GM21447 (cell line): Measurements from ENCODE around the gene ABAT.
"Not testable (repeated sequence)": the region's sequence is repeated elsewhere in the genome, so short reads cannot be mapped to it uniquely, and the experiment has no call there.

ENCODE experiments used
- ATAC-seq: cut with Tn5 transposase; IDR thresholded peaks from one replicate; pipeline ENCODE4 v1.9.1; 2021; ENCODE audit not compliant: unreplicated experiment

Gene ABAT

DNA sequence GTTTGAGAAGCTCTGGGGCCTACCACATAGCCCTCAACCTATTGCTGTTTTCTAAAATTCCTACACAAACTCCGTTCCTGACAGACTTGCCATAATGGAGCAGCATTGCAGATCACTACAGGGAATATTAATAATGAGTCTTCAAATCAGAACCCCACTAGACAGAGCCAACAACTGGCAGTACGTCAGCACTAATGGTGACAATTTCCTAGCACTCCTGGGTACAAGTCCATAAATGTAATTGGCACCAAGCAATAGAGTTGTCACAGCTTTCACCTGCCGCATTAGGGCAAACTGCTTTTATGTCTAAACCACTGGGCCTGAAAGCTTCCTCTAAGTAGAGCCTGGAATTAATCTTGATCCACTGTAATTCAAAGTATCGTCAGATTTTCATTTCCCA, 25.5 kb upstream of the ABAT start:
- ATAC-seq, result no peak

DNA sequence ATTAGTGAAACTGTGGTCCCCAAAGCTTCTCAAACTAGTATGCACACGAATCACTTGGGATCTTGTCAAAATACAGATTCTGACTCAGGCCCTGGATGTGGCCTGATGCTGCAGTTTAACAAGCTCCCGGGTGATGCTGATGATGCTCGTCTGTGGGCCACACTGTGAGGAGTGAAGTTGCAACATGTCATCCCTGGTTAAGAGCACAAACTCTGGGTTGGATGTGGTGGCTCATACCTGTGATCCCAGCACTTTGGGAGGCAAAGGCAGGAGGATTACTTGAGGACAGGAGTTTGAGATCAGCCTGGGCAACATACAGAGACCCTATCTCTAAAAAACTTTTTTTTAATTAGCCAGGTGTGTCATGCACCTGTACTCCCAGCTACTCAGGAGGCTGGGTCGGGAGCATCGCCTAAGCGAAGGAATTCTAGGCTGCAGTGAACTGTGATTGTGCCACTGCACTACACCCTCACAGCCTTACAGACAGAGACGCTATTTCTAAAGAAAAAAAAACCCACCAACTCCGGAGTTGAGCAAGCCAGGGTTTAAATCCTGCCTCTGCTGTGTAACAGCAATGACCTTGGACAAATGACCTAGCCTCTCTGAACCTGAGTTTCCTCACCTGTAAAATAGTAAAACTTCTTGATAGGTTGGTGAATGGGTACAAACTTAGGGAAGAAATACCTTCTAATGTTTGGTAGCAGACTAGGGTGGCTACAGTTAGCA, 24.4 kb upstream of the ABAT start:
- no peak for ATAC-seq

DNA sequence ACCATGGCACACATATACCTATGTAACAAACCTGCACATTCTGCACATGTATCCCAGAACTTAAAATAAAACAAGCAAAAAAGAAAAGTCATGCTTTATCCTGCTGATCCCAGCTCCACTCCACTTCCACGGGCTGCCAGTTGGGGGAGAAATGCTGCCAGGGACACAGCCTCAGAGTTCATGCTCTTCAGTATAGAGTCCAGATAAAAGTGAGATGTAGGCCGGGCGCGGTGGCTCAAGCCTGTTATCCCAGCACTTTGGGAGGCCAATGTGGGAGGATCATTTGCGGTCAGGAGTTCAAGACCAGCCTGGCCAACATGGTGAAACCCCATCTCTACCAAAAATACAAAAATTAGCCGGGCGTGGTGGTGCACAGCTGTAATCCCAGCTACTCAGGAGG, 22.5 kb upstream of the ABAT start:
- not testable (repeated sequence) for ATAC-seq

DNA sequence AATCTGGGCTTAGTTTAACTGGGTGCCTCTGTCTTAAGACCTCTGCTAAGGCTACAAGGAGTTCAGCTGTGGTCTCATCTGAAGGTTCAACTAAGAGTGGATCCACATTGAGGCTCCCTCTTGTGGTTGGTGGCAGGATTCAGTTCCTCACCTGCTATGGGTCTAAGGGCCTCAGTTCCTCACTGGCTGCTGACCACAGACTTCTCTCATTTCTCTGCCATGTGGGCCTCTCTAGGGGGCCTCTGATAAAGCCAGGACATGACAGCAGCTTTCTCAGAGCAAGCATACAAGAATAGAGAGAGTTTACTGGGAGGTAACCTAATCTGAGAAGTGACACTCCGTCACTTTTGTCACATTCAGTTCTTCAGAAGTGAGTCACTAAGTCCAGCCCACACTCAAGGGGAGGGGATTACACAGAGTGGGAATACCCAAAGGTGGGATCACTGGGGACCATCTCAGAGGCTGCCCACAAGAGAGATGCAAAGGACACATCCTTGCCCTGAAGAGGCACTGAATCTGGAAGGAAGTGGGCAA, 19.2 kb upstream of the ABAT start:
- peak; percentile 77 for ATAC-seq

DNA sequence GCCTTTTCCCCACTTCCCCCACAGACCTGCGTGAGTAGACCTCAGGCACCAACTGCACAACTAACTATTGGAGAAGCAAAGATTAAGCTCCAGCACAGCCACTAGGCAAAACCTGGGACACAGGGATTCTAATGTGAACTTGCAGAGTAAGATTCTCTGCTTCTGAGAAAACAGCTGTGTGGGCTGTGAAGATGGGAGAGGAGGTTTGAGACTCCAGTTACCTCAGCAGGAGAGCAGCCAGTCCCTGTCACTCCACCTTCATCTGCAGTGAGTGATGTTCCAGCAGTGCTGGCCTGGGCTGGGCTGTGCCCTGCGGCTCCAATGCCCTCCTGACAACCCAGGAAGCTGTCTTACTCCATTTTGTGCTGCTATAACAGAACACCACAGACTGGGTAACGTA, 18.0 kb upstream of the ABAT start:
- no peak for ATAC-seq

DNA sequence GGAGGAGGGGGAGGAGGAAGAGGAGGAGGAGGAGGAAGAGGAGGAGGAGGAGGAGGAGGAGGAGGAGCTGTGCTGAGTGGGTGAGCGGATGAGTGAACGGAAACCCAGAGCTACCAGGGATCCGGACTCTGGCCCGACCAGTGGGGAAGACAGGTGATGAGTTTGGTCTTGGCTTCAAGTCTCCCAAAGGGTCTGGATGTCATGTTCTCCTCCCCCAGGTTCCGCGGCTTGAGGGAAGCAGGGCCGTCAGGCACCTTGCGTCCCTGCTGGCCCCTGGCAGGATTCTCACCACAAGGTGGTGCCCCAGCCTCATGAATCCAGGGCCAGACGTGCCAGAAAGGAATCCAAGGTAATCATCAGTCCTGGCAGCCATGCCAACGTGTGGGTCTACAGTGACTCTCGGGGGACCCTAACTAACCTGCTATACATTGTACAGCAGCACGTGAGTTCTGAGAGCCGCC, 13.5 kb upstream of the ABAT start:
- no peak for ATAC-seq

DNA sequence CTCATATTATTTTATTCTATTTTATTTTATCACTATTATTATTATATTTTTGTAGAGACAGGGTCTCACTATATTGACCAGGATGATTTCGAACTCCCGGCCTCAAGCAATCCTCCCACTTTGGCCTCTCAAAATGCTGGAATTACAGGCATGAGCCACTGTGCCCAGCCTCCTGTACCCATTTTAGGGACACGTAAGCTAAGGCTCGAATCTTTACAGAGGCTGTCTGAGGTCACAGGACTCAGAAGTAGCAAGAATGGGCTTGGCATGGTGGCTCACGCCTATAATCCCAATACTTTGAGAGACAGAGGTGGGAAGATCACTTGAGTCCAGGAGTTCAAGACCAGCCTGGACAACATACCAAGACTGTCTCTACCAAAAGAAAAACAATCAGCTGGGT, 12.7 kb upstream of the ABAT start:
- ATAC-seq, result no peak

DNA sequence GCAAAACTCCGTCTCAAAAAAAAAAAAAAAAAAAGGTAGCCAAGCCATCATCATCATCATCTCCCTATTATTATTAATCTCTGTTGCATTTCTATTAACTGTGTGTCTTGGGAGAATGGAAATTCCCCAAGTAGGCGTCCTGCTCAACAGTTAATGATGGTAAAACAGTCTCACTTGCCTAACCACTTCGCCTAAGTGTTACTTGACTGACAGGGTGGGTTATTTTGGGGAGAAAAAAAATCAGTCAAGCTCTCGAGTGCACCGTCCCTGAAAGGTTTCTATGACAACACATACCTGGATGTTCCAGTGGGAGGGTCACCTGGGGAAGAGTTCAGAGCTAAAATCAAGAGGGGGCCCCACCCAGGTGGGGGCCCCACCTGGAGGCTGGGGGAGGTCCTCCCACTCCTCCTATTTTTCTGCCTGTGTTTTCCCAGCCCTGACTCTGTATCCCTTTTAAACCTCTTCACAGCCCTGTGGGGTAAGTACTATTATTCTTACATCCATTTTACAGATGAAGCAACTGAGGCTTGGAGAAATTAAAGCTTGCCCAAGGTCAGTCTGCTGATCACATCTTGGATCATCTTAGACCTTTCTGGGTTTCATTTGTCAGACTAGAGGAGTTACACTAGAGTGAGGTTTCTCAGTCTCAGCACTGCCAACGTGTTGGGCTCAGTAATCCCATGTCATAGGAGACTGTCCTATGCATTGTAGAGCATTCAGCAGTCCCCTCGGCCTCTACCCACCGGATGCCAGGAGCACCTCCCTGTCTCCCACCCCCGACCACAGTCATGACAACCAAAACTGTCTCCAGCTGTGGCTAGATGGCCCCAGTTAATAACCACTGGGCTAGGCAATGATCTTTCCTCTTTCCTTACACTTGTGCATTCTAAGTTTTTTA, 11.0 kb upstream of the ABAT start:
- no peak for ATAC-seq

DNA sequence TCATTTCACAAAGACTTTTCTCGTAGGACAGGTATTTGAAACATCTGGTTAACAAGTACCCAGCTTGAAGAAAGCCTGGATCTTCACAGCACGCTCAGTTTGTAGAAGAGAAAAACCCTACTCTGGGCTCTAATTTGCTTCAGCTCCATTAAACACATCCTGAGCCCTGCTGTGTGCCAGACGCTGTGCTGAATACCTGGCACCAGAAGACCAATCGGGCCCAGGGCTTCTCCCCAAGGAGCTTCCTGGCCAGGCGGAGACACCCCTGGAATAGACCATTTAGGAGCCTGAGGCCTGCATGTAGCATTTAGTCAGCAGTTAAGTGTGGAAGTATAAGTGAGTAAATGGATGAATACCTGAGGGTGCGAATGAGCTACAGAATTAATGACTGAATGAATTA, 8.9 kb upstream of the ABAT start:
- no peak for ATAC-seq

DNA sequence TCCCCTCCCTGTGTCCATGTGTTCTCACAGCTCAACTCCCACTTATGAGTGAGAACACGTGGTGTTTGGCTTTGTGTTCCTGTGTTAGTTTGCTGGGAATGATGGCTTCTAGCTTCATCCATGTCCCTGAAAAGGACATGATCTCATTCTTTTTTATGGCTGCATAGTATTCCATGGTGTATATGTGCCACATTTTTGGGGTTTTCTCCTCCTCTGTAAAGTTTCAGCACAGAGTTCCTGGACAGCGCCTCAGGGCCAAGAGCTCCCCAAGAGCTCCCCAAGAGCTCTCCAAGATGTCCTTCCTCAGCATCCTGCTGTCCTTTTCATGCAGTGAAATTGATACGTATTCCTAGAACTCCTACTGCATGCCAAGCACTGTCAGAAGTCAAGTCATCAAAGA, 6.9 kb upstream of the ABAT start:
- ATAC-seq, result no peak

DNA sequence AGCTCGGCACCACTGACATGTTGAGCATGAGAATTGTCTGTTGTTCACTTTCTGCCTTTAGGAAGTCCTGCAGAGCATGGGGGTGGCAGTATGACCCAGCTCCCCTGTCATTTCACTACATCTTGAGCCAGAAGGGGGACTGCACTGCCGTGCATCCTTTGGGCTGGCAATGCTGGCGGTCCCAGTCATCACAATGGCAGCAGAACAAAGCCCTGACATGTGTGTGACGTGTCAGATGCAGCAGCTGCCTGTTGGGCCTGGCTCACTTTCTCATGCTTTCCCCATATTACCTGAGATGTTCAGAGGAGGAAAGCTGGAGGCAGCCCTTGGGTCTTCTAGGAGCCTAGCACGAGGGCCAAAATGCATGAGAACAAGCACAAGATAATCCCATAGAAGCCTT, 6.3 kb upstream of the ABAT start:
- ATAC-seq, result no peak

DNA sequence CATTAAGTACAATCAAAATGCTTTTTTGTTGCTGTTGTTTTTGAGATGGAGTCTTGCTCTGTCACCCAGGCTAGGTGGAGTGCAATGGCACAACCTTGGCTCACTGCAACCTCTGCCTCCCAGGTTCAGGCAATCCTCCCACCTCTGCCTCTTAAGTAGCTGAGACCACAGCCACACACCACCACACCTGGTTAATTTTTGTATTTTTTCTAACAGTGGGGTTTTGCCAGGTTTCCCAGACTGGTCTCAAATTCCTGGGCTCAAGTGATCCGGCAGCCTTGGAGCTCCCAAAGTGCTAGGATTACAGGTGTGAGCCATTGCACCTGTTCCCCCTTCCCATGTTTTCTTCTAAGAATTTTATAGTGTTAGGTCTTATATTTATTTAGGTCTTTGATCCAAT, 4.9 kb upstream of the ABAT start:
- ATAC-seq, result no peak

DNA sequence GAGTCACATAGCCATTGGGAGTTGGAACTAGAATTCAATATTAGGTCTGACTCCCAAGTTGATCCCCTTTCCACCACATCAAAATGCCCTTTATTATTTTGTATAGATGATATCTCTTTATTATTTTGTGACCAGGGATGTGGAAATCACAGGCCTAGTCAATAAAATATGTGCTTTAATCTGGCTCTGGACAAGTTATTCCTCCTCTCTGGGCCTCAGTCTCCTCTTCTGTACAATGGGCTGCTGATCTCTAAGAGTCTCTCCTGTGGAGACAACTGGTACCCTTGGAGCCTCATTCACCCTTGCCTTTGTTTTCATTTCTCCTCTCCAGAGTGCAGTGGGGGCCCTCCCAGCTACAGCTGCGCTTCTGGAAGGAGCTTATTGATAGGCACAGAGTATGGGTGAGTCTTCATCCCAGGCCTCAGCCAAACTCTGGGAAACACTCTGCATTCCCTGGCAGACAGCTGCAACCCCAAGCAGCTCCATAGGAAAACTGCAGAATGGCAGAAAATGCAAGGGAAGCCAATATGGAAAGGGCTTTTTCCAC, 4.3 kb upstream of the ABAT start:
- no peak for ATAC-seq

DNA sequence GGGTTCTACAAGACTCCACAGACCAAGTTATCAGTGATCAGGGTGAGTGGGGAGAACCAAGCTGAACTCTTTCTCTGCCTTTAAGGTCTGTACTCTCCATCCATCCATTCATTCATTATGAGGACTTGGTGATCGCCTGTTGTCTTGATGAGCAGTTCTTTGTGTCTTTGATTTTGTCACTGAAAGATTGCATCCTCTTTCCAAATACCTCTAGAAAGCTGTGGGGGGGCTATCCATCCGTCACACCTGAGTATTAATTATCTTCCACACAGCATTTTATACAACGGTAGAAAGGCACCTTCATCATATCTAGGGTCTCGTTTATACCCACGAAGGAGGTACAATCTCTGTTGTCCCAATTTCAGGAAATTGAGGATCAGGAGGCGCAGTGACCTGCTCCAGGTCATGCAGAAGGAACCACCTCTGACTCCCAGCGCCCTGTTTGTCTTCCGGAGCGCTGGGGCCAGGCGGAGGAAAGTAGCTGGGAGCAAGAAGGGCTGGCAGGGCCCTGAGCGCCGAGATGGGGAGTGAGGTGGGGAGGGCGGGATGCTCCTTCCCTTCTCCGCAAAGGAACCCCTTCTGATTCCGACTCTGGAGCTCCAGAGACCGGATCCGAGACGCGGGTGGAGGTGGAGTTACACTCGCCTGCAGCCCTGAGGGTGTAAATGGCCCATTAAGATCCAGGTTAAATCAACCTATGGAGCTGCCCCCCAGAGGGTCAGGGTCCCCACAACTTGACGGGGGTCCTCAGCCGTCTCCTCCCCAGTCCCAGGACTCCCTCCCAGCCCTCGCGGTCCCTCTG, 605 bp upstream of the ABAT start:
- peak; percentile 43 for ATAC-seq

DNA sequence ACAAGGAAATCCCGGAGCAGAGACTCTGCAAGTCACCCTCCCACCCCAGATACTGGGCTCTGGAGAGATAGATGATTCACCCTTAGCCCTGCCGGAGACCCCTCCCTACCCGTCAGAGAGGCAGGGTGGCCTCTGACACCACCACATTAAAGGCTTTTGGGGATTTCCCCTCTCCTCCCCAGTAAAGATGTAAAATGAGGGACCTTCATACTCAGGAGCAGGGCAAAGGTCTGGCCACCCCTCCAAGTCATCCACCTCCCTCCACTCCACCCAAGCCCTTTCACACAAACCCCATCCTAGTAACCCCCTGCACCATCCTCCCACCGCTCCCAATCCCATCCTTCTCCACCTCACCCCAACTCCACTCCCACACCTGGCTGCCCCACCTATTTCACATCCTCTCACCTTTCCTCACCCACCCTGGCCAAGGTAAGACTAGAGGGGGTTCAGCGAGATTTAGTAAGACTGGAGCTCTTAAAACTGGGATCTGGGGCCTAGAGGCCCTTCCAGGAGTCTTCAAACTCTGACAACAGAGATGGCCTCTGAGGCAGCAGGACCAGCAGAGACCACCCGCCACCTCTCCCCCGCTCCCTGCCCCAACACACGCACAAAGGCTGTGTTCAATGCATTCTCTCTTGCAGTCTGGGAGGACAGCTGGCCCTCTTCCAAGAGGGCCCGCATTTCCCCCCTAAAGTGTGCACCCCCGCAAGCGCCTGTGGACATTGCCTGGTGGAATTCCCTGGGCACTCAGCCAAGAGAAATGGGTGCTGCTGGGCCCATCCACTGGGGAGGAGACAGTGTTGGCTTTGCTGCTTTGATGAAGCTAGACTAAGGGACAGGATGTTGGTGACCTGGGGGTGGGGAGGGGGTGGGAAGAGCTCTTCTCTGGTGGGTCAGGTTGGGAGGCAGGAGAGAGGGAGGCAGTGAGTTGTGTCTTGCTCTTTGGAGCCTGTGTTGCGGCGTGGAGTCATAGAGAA, 1.1 kb downstream of the ABAT start:
- ATAC-seq, result no peak

DNA sequence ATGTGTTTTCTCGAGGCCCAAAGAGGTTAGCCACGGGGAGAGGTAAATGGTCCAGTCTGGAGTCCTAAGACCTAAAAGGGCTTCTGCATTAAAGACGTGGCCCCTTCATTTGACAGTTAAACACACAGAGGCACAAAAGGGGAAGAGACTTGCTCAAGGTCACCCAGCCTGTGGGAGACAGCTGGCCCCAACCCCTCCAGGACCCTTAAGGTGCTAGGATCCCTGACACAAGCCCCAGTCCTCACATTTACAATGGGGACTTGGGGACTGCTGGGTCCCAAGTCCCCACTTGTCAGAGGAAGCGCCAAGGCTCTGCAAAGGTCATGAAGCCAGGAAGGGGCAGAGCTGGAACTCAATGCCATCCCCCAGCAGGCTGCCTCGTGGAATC, 1.7 kb downstream of the ABAT start:
- no peak for ATAC-seq

DNA sequence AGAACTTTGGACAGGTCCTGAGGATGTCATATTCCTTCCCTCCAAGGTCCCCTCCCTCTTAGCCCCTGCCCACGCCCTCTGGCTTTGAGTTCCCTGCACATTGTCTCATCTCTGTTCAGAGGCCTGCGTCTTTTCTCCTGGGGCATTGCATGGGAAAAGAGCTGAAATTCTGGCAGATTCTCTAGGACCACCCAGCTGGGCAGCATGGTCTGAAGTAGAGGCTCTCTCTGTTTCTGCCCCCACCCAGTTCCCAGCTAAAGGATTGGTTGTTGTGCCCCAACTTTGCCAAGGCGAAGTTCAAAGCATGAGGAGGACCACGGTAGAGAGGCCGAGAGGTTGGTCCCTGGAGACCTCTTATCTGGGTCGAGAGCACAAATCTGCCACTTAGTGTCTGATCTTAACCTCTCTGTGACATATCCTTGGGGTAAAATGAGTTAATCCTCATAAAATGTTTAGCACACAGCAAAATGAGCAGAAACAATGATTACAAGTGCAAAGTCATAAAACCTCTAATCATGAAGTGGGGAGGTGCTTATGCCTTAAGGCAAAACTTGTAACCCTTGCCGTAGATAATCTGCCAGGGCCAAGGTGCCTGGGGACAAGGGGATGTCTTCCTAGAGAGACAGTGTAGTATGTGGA, 2.4 kb downstream of the ABAT start:
- ATAC-seq, result no peak

DNA sequence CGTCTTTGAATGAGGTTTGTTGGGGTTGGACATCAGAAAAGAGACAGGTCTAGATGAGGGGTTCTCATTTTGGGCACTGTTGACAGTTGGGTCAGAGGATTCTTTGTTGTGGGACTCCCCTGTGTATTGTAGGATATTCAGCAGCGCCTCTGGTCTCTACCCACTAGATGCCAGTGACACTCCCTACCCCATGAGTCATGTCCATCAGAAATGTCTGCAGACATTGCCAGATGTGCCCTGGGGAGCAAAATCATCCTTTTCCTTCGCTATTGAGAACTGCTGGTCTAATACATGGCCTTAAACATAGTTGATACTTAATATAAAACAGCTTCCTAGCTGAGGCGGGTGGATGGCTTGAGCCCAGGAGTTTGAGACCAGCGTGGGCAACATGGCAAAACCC, 3.1 kb downstream of the ABAT start:
- ATAC-seq, result no peak
